Measurements from ENCODE around the gene KLHL22.
A peak's percentile ranks its signal among the peaks of the same experiment; 100 is the strongest.
"Not testable (repeated sequence)": the region's sequence is repeated elsewhere in the genome, so short reads cannot be mapped to it uniquely, and the experiment has no call there.

KLHL22 gene

DNA sequence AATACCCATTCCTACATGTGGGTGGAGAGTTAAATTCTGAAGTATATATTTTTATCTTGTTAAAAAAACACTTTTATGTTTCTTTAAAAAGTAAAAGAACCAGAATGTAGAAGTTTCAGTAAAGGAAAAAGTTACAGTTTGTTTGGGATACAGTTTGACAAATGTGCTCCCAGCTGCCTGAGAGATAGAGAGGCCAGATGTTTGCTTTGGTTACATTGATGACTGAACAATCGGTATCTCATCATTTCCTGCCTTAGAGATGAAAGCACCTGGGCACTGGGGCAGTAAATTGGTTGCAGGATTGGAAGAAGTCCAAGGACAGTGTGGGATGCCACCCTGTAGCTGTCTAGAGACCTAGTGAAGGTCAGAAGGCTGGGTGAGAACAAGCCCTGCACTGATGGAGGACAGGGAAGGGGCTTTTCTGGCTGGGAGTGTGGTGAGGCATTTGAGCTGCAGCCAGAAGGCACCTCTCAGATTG lies 28.4 kb upstream of the KLHL22 start:
- DNase-seq (ENCODE audit: low read depth) = no peak

- no peak for DNase-seq (ENCODE audit: low read depth)
Observed at GRCh38 chr22:20523086-20523983, 27.7 kb upstream of the KLHL22 start.

GRCh38 chr22:20522134-20523004 lies 26.8 kb upstream of the KLHL22 start:
- no peak for DNase-seq (ENCODE audit: low read depth)

GRCh38 chr22:20520093-20520511 lies 24.5 kb upstream of the KLHL22 start:
- no peak for DNase-seq (ENCODE audit: low read depth)

- no peak for DNase-seq (ENCODE audit: low read depth)
Observed at GRCh38 chr22:20519558-20519957, 24.0 kb upstream of the KLHL22 start.

DNA sequence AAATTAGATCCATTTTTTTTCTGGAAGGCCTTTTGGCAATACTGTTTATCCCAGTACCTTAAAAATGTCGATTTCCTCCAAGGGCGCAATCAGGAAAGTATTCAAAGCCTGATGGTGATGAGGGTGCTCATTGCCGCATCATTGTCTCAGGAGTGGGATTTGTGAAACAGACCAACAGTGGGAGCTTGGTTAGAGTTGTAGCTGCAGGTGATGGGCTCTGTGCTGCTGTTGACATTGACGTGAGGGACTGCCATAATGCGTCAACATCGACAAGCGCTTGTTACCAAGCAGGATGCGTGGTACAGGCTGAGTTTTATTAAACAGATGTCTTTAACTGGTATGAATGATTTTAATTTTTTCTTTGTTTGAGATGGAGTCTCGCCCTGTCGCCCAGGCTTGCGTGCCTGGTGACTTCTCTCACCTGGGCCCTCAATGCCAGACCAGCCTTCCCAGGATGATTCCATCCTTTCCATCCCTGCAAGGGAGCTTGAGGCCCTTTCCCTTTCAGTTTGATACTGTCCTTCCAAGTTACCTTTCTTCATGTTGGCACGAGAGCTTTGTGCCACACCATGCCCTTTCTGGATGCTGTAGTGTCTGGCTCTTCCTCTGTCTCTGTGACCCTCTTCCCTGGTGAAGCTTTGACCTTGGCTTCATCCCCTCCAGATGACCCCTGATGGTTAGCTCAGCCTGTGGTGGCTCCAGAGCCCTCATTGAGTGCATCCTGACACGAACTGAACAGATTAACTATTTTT lies 22.4 kb upstream of the KLHL22 start:
- DNase-seq (ENCODE audit: low read depth) = no peak

GRCh38 chr22:20517422-20517821 lies 21.8 kb upstream of the KLHL22 start:
- no peak for DNase-seq (ENCODE audit: low read depth)

- no peak for DNase-seq (ENCODE audit: low read depth)
Observed at GRCh38 chr22:20516399-20516798, 20.8 kb upstream of the KLHL22 start.

GRCh38 chr22:20514658-20515406 lies 19.2 kb upstream of the KLHL22 start:
- no peak for DNase-seq (ENCODE audit: low read depth)

- DNase-seq (ENCODE audit: low read depth) = no peak
Observed at GRCh38 chr22:20511578-20512229, 16.1 kb upstream of the KLHL22 start.

DNA sequence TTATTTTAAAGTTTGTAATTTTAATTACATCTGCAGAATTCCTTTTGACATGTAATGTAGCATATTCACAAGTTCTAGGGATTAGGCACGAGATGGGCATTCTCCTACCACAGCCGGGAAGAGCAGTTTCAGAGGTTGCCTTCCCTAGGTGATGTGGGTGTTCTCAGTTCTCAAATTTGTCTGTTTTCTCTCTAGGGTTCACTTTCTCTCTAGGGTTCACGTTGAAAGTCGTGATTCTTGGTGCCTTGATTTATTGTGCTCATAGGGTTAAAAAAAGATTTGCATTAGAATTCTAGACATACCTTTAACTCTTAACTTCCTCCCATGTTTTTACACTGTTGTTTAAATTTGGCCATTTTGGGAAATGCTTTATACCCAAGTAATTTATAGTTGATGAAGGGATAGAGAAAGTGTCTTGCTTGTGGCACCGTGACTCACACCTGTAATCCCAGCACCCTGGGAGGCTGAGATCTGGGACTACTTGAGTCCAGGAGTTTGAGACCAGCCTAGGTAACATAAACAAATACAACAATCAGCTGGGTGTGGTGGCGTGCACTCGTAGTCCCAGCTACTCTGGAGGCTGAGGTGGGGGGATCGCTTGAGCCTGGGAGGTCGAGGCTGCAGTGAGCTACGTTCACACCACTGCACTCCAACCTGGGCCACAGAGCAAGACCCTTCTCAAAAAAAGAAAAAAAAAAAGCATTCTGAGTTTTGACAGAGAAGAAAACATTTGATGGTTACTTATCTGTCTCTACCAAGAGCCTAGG lies 15.4 kb upstream of the KLHL22 start:
- no peak for DNase-seq (ENCODE audit: low read depth)

DNA sequence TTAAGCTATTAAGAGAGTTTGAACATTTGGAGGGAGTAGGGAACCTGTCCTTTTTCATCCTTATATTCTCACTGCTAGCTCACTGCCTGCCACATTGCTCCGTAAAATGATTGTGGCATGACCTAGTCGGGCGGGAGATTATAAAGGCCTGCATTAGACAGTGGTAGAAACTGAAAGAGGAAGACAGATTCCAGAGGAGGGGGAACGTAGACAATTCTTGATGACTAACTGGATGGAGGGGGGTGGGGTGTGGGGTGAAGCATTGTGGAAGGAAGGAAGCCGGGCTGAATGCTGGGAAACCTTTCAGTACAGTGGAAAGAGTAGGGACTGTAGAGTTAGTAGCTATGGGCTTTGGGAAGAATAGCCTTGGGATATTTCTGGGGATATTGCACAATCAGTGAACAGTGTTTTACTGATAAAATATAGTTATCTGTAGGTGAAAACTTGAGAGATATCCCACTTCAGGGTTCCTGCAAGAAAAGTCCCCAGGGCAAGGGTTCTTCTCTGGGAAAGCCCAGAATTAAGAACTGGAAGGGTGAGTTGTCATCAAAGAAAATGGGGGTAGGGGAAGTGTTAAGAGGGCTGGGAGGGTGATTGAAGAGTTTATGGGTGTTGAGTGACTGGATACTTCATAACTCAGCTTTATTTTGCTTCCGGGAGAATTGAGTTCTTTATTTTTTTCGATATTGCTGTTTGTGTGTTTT lies 13.9 kb upstream of the KLHL22 start:
- DNase-seq (ENCODE audit: low read depth) = no peak

- no peak for DNase-seq (ENCODE audit: low read depth)
Observed at GRCh38 chr22:20508815-20509271, 13.2 kb upstream of the KLHL22 start.

GRCh38 chr22:20508067-20508755 lies 12.6 kb upstream of the KLHL22 start:
- not testable (repeated sequence) for DNase-seq (ENCODE audit: low read depth)

- peak; percentile 79 for DNase-seq (ENCODE audit: low read depth)
Observed at GRCh38 chr22:20507253-20508066, 11.9 kb upstream of the KLHL22 start, which contains the start of gene MED15. TSS of gene MED15 (plus strand) at chr22:20507610. CDS start at chr22:20507679, 69 bp downstream.

- DNase-seq (ENCODE audit: low read depth) = no peak
Observed at GRCh38 chr22:20506543-20507252, 11.1 kb upstream of the KLHL22 start.
